GM12865 (cell line): ENCODE results near the gene SEC16A.
A peak's percentile ranks its signal among the peaks of the same experiment; 100 is the strongest.
"Not testable (repeated sequence)": the region's sequence is repeated elsewhere in the genome, so short reads cannot be mapped to it uniquely, and the experiment has no call there.

Source experiments
- DNase-seq: peaks from one replicate; pipeline ENCODE4 v3.0.0; 2010; ENCODE audit warnings: low read depth
- H3K4me3 ChIP-seq: 2 replicates; pipeline ENCODE4 v1.5.1; 2011; ENCODE audit warnings: mild to moderate bottlenecking, low read depth, low read length, control low read depth
- CTCF ChIP-seq: IDR thresholded peaks from 2 replicates; pipeline ENCODE4 v1.5.1; 2011; ENCODE audit warnings: low read length, control low read depth, low read depth, inconsistent platforms; ENCODE audit not compliant: insufficient read depth; ENCODE audit errors: missing control alignments

The SEC16A gene

GRCh38 chr9:136410500-136411287 lies 72.1 kb downstream of the SEC16A start, which contains the start of the genes ENTR1 and PMPCA:
ENTR1 (minus strand) TSS chr9:136410614; CDS start chr9:136410397, 217 bp downstream.
PMPCA (plus strand) TSS chr9:136410658; CDS start chr9:136410669, 11 bp downstream.
- peak within 1 kb of the TSS; percentile 78 for H3K4me3 ChIP-seq
- DNase-seq: peak; percentile 94
- TF ChIP-seq CTCF: no peak

- DNase-seq: peak; percentile 56
- TF ChIP-seq CTCF: no peak
- H3K4me3 ChIP-seq: peak overlapping the region; percentile 78
Observed at GRCh38 chr9:136409557-136410455, 73.0 kb downstream of the SEC16A start.

GRCh38 chr9:136407911-136408310 lies 74.9 kb downstream of the SEC16A start:
- TF ChIP-seq CTCF: no peak
- no peak for DNase-seq
- H3K4me3 ChIP-seq: no peak overlapping the region

- not testable (repeated sequence) for DNase-seq, H3K4me3 ChIP-seq
Observed at GRCh38 chr9:136407061-136407460, 75.8 kb downstream of the SEC16A start.

GRCh38 chr9:136405904-136406303 lies 76.9 kb downstream of the SEC16A start:
- not testable (repeated sequence) for H3K4me3 ChIP-seq, DNase-seq

- no peak overlapping the region for H3K4me3 ChIP-seq
- no peak for DNase-seq
- no peak for TF ChIP-seq CTCF
Observed at GRCh38 chr9:136405481-136405880, 77.4 kb downstream of the SEC16A start.

GRCh38 chr9:136404801-136405136 lies 78.1 kb downstream of the SEC16A start:
- peak overlapping the region; percentile 31 for H3K4me3 ChIP-seq
- no peak for TF ChIP-seq CTCF
- peak; percentile 29 for DNase-seq
